Activated naive CD8-positive, alpha-beta T cell treated with anti-CD3 and anti-CD28 coated beads, Interleukin-2, amount 50 U/mL, for 24 hours (primary cell): ENCODE measurements around the gene MYO7B.

Source experiments
- ATAC-seq: fragments of 150-1000 bp; cut with Tn5 transposase; one replicate; pipeline ENCODE4 v1.10.0; 2021
- DNase-seq: peaks from one replicate; pipeline ENCODE4 v3.0.0; 2021
- H3K27ac Mint-ChIP-seq: one replicate; pipeline ENCODE4 v1.8.0; 2021; ENCODE audit warnings: mild to moderate bottlenecking, mixed read lengths
- H3K27me3 Mint-ChIP-seq: one replicate; pipeline ENCODE4 v1.8.0; 2021; ENCODE audit warnings: mixed read lengths
- H3K36me3 Mint-ChIP-seq: one replicate; pipeline ENCODE4 v1.8.0; 2021; ENCODE audit warnings: low read depth, mixed read lengths
- H3K4me1 Mint-ChIP-seq: one replicate; pipeline ENCODE4 v1.8.0; 2021; ENCODE audit warnings: mixed read lengths
- H3K4me3 Mint-ChIP-seq: one replicate; pipeline ENCODE4 v1.8.0; 2021; ENCODE audit warnings: mild to moderate bottlenecking, moderate library complexity, mixed read lengths
- H3K9me3 Mint-ChIP-seq: one replicate; pipeline ENCODE4 v1.8.0; 2021; ENCODE audit warnings: mixed read lengths

MYO7B gene

GRCh38 chr2:127620866-127621265 is 85.4 kb downstream of the MYO7B start:
- Mint-ChIP-seq H3K9me3 (no peaks in the 10 kb centered on the region), H3K36me3 (no peaks in the 10 kb centered on the region), H3K27ac (no peak overlapping the region), H3K4me1 (peaks cover 10% of the 10 kb centered on the region), H3K4me3 (no peak overlapping the region), H3K27me3 (peaks cover 8% of the 10 kb centered on the region)
- ATAC-seq, result no peak
- DNase-seq, result no peak

- H3K27me3 Mint-ChIP-seq, result peaks cover 6% of the 10 kb centered on the region
- H3K9me3 Mint-ChIP-seq, result no peaks in the 10 kb centered on the region
- no peak overlapping the region for H3K27ac Mint-ChIP-seq
- no peak overlapping the region for H3K4me3 Mint-ChIP-seq
- no peak for ATAC-seq
- peaks cover 2% of the 10 kb centered on the region for H3K4me1 Mint-ChIP-seq
- no peak for DNase-seq
- H3K36me3 Mint-ChIP-seq, result no peaks in the 10 kb centered on the region
Measured at GRCh38 chr2:127621981-127622431, 86.5 kb downstream of the MYO7B start.

- peaks cover 3% of the 10 kb centered on the region for H3K27me3 Mint-ChIP-seq
- peaks cover 2% of the 10 kb centered on the region for H3K4me1 Mint-ChIP-seq
- ATAC-seq (no peak), DNase-seq (no peak)
- no peaks in the 10 kb centered on the region for H3K9me3 Mint-ChIP-seq
- no peak overlapping the region for H3K27ac Mint-ChIP-seq
- H3K36me3 Mint-ChIP-seq, result no peaks in the 10 kb centered on the region
- H3K4me3 Mint-ChIP-seq, result no peak overlapping the region
Measured at GRCh38 chr2:127622561-127623387, 87.3 kb downstream of the MYO7B start.

- DNase-seq, result no peak
- Mint-ChIP-seq H3K27ac (no peak overlapping the region), H3K4me3 (no peak overlapping the region), H3K4me1 (peaks cover 2% of the 10 kb centered on the region), H3K36me3 (no peaks in the 10 kb centered on the region), H3K27me3 (no peaks in the 10 kb centered on the region), H3K9me3 (no peaks in the 10 kb centered on the region)
- no peak for ATAC-seq
Measured at GRCh38 chr2:127623388-127624319, 88.2 kb downstream of the MYO7B start.

- Mint-ChIP-seq H3K36me3 (no peaks in the 10 kb centered on the region), H3K4me3 (no peak overlapping the region), H3K4me1 (peaks cover 2% of the 10 kb centered on the region), H3K9me3 (no peaks in the 10 kb centered on the region), H3K27ac (no peak overlapping the region), H3K27me3 (no peaks in the 10 kb centered on the region)
- DNase-seq (no peak), ATAC-seq (no peak)
Measured at GRCh38 chr2:127624320-127624755, 88.9 kb downstream of the MYO7B start.

GRCh38 chr2:127624756-127625571 is 89.5 kb downstream of the MYO7B start:
- no peaks in the 10 kb centered on the region for H3K9me3 Mint-ChIP-seq

GRCh38 chr2:127625572-127625951 is 90.1 kb downstream of the MYO7B start:
- Mint-ChIP-seq H3K27me3 (no peaks in the 10 kb centered on the region), H3K27ac (no peak overlapping the region), H3K36me3 (no peaks in the 10 kb centered on the region), H3K4me3 (no peak overlapping the region), H3K4me1 (peaks cover 5% of the 10 kb centered on the region), H3K9me3 (no peaks in the 10 kb centered on the region)
- DNase-seq (no peak), ATAC-seq (no peak)

More at GRCh38 chr2:127624756-127625571, 89.5 kb downstream of the MYO7B start:
- Mint-ChIP-seq H3K4me1 (peaks cover under 1% of the 10 kb centered on the region), H3K4me3 (no peak overlapping the region), H3K27ac (no peak overlapping the region), H3K36me3 (no peaks in the 10 kb centered on the region), H3K27me3 (no peaks in the 10 kb centered on the region)
- DNase-seq (no peak), ATAC-seq (no peak)

- ATAC-seq (no peak), DNase-seq (no peak)
- no peaks in the 10 kb centered on the region for H3K27me3 Mint-ChIP-seq
- no peaks in the 10 kb centered on the region for H3K36me3 Mint-ChIP-seq
- no peak overlapping the region for H3K27ac Mint-ChIP-seq
- no peak overlapping the region for H3K4me3 Mint-ChIP-seq
- H3K9me3 Mint-ChIP-seq, result no peaks in the 10 kb centered on the region
- H3K4me1 Mint-ChIP-seq, result peaks cover 5% of the 10 kb centered on the region
Measured at GRCh38 chr2:127626175-127626574, 90.7 kb downstream of the MYO7B start.

- Mint-ChIP-seq H3K9me3 (no peaks in the 10 kb centered on the region), H3K27me3 (no peaks in the 10 kb centered on the region), H3K4me1 (peaks cover 5% of the 10 kb centered on the region), H3K27ac (no peak overlapping the region), H3K4me3 (no peak overlapping the region), H3K36me3 (no peaks in the 10 kb centered on the region)
- no peak for DNase-seq
- no peak for ATAC-seq
Measured at GRCh38 chr2:127626917-127627739, 91.6 kb downstream of the MYO7B start.

GRCh38 chr2:127627740-127628571 is 92.5 kb downstream of the MYO7B start:
- no peaks in the 10 kb centered on the region for H3K36me3 Mint-ChIP-seq
- H3K27me3 Mint-ChIP-seq, result no peaks in the 10 kb centered on the region
- no peaks in the 10 kb centered on the region for H3K9me3 Mint-ChIP-seq
- peaks cover 9% of the 10 kb centered on the region for H3K4me1 Mint-ChIP-seq
- ATAC-seq (no peak), DNase-seq (no peak)
- no peak overlapping the region for H3K4me3 Mint-ChIP-seq
- no peak overlapping the region for H3K27ac Mint-ChIP-seq

- ATAC-seq, result no peak
- H3K4me1 Mint-ChIP-seq, result peaks cover 14% of the 10 kb centered on the region
- H3K27me3 Mint-ChIP-seq, result no peaks in the 10 kb centered on the region
- DNase-seq, result no peak
- H3K27ac Mint-ChIP-seq, result no peak overlapping the region
- H3K4me3 Mint-ChIP-seq, result no peak overlapping the region
- H3K9me3 Mint-ChIP-seq, result no peaks in the 10 kb centered on the region
- no peaks in the 10 kb centered on the region for H3K36me3 Mint-ChIP-seq
Measured at GRCh38 chr2:127628767-127629614, 93.5 kb downstream of the MYO7B start.

GRCh38 chr2:127629637-127630036 is 94.2 kb downstream of the MYO7B start:
- H3K4me1 Mint-ChIP-seq, result peaks cover 14% of the 10 kb centered on the region
- H3K9me3 Mint-ChIP-seq, result no peaks in the 10 kb centered on the region
- H3K27ac Mint-ChIP-seq, result no peak overlapping the region
- ATAC-seq (no peak), DNase-seq (no peak)
- H3K27me3 Mint-ChIP-seq, result no peaks in the 10 kb centered on the region
- H3K4me3 Mint-ChIP-seq, result no peak overlapping the region
- H3K36me3 Mint-ChIP-seq, result no peaks in the 10 kb centered on the region
